Right atrium auricular region (tissue), 2 donors: ENCODE measurements around the gene LRRK1. TPM values are rescaled to one million over a fixed set of nuclear protein-coding genes. Genes with fewer than 3 reads are reported as not detected.

Experiments
- DNase-seq: peaks from one replicate; pipeline ENCODE4 v3.0.0-alpha.2; 2019; ENCODE audit warnings: low spot score
- H3K27ac ChIP-seq, 2 donors: fragments of 200-600 bp; sonication (generic); 1 replicate in 1 of 2; 2 replicates in 1 of 2; pipeline ENCODE4 v1.5.1; 2016 to 2019
- H3K27me3 ChIP-seq, 2 donors: fragments of 200-600 bp; sonication (generic); one replicate each; pipeline versions ENCODE4 v1.5.1 to v1.6.0; 2017 to 2019
- H3K36me3 ChIP-seq: fragments of 200-600 bp; sonication (generic); one replicate; pipeline ENCODE4 v1.5.1; 2016
- H3K4me1 ChIP-seq, 2 donors: fragments of 200-600 bp; sonication (generic); one replicate each; pipeline versions ENCODE4 v1.5.1 to v1.6.0; 2017 to 2019
- H3K4me3 ChIP-seq, 2 donors: fragments of 200-600 bp; sonication (generic); 1 replicate in 1 of 2; 2 replicates in 1 of 2; pipeline ENCODE4 v1.5.1; 2017 to 2019; ENCODE audit warnings: mild to moderate bottlenecking in 1 of 2, moderate library complexity in 1 of 2
- H3K9me3 ChIP-seq, 2 donors: fragments of 200-600 bp; sonication (generic); one replicate each; pipeline ENCODE4 v1.5.1; 2019
- total RNA-seq, 2 donors: library from RNA; depleted of rRNA; stranded (reverse); fragments of >200 nt; gene quantifications; one replicate each; pipeline ENCODE4 v1.1.0, GENCODE V29; 2016
- TF ChIP-seq, protein P1 (sequence below), 2 donors: fragments of 200-600 bp; sonication (generic); IDR thresholded peaks; one replicate each; pipeline ENCODE4 v1.5.1; 2019; ENCODE audit warnings: antibody characterized with exemption in 2 of 2

Gene LRRK1
- total RNA-seq, 2 donors from 2014 or later, result 1.9 to 4.4 TPM

DNA sequence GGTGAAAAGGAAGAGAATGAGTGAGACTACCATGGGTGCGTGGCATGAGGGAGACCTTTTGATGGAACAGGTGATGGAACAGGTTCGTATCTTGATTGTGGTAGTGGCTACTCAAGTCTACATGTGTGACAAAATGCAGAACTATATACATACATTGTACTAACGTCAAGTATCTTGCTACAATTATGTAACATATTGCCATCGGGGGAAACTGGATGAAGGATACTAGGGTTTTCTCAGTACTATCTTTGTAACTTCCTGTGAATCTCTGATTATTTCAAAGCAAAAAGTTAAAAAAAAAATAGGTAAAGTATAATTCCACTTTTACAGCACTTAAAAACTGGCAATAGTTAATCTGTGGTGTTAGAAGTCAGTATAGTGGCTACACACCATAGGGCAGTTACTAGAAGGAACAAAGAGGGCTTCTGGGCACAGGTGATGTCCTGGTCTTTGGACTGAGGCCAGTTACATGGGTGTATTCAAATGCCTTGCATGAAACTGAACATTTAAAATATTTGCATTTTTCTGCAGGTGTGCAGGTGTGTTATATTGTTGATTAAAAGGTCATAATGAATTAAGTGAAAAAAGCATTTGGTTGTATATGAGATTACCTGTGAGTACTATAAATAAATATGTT, 61.4 kb downstream of the LRRK1 start:
- TF ChIP-seq, protein P1, sequence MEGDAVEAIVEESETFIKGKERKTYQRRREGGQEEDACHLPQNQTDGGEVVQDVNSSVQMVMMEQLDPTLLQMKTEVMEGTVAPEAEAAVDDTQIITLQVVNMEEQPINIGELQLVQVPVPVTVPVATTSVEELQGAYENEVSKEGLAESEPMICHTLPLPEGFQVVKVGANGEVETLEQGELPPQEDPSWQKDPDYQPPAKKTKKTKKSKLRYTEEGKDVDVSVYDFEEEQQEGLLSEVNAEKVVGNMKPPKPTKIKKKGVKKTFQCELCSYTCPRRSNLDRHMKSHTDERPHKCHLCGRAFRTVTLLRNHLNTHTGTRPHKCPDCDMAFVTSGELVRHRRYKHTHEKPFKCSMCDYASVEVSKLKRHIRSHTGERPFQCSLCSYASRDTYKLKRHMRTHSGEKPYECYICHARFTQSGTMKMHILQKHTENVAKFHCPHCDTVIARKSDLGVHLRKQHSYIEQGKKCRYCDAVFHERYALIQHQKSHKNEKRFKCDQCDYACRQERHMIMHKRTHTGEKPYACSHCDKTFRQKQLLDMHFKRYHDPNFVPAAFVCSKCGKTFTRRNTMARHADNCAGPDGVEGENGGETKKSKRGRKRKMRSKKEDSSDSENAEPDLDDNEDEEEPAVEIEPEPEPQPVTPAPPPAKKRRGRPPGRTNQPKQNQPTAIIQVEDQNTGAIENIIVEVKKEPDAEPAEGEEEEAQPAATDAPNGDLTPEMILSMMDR (IDR thresholded peaks at IDR 0.05), result no peak
- Histone ChIP-seq H3K36me3 (no peaks in the 10 kb centered on the region), H3K27me3 (peaks cover 0 to 2% of the 10 kb centered on the region in 2 donors), H3K27ac (no peak overlapping the region), H3K4me1 (no peaks in the 10 kb centered on the region), H3K4me3 (no peak overlapping the region), H3K9me3 (no peaks in the 10 kb centered on the region)
- no peak for DNase-seq

DNA sequence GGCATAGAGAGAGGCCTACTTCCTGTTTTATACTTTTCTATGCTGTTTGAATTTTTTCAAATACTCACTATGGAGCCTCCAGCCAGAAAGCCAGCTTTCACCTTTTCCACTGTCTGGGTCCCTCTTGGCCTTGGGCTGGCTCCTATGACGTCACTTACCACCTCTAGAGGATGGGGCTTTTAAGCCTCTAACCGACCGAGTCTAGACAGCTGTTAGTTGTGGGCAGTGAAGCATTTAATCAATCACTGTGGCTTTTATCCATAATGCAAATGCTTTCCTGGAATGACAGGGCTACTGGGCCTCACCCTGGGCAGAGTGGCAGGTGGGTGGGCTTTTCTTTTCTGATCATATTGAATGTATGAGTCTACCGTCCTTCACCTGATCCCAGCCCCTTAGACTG, 61.9 kb downstream of the LRRK1 start:
- Histone ChIP-seq H3K4me3 (no peak overlapping the region), H3K36me3 (no peaks in the 10 kb centered on the region), H3K9me3 (no peaks in the 10 kb centered on the region), H3K4me1 (no peaks in the 10 kb centered on the region), H3K27ac (no peak overlapping the region), H3K27me3 (no peaks in the 10 kb centered on the region)
- TF ChIP-seq, protein P1 (IDR thresholded peaks at IDR 0.05), result no peak
- no peak for DNase-seq

DNA sequence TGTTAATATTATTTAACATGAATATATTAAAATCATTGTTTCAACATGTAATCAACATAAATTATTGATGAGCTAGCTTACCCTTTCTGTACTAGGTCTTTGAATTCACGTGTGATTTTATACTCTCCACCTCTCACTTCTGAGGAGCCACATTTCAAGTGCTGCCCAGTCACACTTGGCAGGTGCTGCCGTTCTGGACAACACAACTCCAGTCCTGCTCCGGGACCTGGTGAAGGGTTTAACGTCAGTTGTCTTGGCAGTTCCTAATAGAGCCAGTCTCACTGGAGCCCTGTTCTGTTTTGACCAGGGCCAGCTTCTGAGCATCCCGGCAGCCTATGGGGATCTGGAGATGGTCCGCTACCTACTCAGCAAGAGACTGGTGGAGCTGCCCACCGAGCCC, 64.1 kb downstream of the LRRK1 start:
- H3K27ac ChIP-seq, result no peak overlapping the region
- TF ChIP-seq, protein P1 (IDR thresholded peaks at IDR 0.05), result no peak
- no peak for DNase-seq

DNA sequence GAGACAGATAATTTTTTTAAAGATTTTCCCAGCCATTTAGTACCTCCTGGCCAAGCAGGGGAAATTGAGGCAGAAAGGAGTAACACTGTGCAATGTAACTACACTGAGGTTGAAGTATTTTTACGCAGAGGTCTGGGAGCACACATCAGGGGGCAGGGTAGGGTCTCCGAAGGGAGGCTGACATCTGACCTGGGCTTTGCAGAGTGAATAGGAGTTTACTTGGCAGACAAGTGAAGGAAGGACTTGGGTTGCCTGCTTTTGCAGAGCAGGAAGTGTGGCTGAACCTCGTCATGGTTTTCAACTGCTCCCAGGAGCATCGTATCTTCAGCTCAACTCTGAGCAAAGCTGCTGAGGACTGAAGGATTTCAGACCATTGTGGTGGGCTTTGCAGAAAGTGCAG, 66.2 kb downstream of the LRRK1 start:
- Histone ChIP-seq H3K4me3 (no peak overlapping the region), H3K4me1 (no peaks in the 10 kb centered on the region), H3K27me3 (no peaks in the 10 kb centered on the region), H3K9me3 (no peaks in the 10 kb centered on the region), H3K36me3 (no peaks in the 10 kb centered on the region), H3K27ac (no peak overlapping the region)
- TF ChIP-seq, protein P1 (IDR thresholded peaks at IDR 0.05), result no peak
- DNase-seq, result no peak

More for the DNA sequence above, 64.1 kb downstream of the LRRK1 start:
- Histone ChIP-seq H3K27me3 (no peaks in the 10 kb centered on the region), H3K9me3 (no peaks in the 10 kb centered on the region), H3K4me3 (no peak overlapping the region), H3K4me1 (no peaks in the 10 kb centered on the region), H3K36me3 (no peaks in the 10 kb centered on the region)

DNA sequence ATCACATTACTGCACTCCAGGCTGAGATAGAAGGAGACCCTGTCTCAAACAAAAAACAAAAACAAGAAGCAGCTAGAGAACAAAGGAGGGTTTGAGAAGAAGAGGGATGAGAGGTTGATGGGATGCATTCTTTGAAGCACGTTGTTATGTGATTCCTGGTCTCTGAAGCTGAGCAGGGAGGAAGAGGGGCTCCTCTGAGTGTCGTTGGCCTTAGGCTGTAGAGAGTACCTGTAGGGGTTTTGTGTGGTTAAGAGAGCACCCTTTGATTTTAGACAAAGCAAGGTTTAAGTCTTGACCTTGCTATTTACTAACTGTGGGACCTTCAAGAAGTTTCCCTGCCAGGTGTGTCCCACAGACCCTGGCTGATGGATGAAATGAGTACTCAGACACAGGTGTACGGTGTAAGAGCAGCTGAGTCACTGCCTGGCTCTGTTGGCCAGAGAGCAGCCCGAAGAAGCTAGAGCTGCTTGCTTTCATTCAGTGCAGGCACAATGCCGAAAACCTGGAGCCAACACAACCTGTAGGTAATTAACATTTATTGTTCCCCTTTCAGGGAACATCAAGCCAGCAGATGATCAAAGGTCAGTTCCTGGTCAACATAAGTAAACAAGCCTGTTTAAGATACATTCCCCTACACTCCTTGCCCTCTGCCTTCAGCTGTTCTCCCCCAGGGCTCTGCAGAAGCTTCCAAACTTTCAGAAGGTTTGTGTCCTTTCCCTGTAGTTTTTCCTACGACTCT, 67.2 kb downstream of the LRRK1 start:
- Histone ChIP-seq H3K4me1 (no peaks in the 10 kb centered on the region), H3K27me3 (no peaks in the 10 kb centered on the region), H3K9me3 (no peaks in the 10 kb centered on the region), H3K27ac (peak overlapping the region; percentile 26 to 39), H3K36me3 (no peaks in the 10 kb centered on the region), H3K4me3 (no peak overlapping the region)
- TF ChIP-seq, protein P1 (IDR thresholded peaks at IDR 0.05), result no peak
- no peak for DNase-seq
